ENCODE measurements around the gene RIN3. TPM values are rescaled to one million over a fixed set of nuclear protein-coding genes. Genes with fewer than 3 reads are reported as not detected.

RIN3 gene
- total RNA-seq, 1 experiment from 2014 or later = 4.8 TPM

- no peaks in the 10 kb centered on the region for H3K9me3 ChIP-seq (ENCODE audit: low read length)
- intact Hi-C loops (cut with micrococcal nuclease) = no loop called here
- TF ChIP-seq EZH2phosphoT487 (IDR thresholded peaks at IDR 0.05; ENCODE audit: borderline replicate concordance, low read length) (no peak), EZH2 (IDR thresholded peaks at IDR 0.05; ENCODE audit: low read length, unreplicated experiment) (no peak), CTCF (conservative IDR thresholded peaks at IDR 0.05; ENCODE audit: low read depth, low read length) (no peak; the same call in 1 of the 2 replicates)
- ChIA-PET POLR2A (ENCODE audit: unreplicated experiment) (no interaction called here), CTCF (interaction anchor here (0.6 kb wide), 1 partner anchor 25 kb away, joined by 3 read pairs; no protein-coding TSS in a partner anchor)
- BruUV-seq (replicated peaks) = no TSS peak
- H3K79me2 ChIP-seq (ENCODE audit: low read length) = no peaks in the 10 kb centered on the region
- H3K27me3 ChIP-seq (ENCODE audit: low read length) = no peaks in the 10 kb centered on the region
- DNase-seq (no peak), ATAC-seq (no peak)
- H3F3A ChIP-seq (ENCODE audit: low read length, unreplicated experiment) = no peaks in the 10 kb centered on the region
- no peaks in the 10 kb centered on the region for H3K9me2 ChIP-seq (replicated peaks; ENCODE audit: low read length)
- H3K4me1 ChIP-seq (ENCODE audit: insufficient read depth, low read length) = peaks cover 17% of the 10 kb centered on the region
- no peak overlapping the region for H3K9ac ChIP-seq (ENCODE audit: low read length)
- H2AFZ ChIP-seq (ENCODE audit: low read length) = no peak overlapping the region
- H4K20me1 ChIP-seq (ENCODE audit: low read length) = no peaks in the 10 kb centered on the region
- no peak overlapping the region for H3K4me2 ChIP-seq (ENCODE audit: low read length)
- no peak overlapping the region for H3K4me3 ChIP-seq (ENCODE audit: low read length)
- H3K36me3 ChIP-seq (ENCODE audit: low read depth, low read length) = no peaks in the 10 kb centered on the region
- H3K27ac ChIP-seq (ENCODE audit: low read length) = no peak overlapping the region
Observed at GRCh38 chr14:92596331-92596907, 82.8 kb downstream of the RIN3 start.

GRCh38 chr14:92597906-92598905 is 84.6 kb downstream of the RIN3 start:
- peaks cover 18% of the 10 kb centered on the region for H3K4me1 ChIP-seq (ENCODE audit: insufficient read depth, low read length)

More at GRCh38 chr14:92597906-92598905, 84.6 kb downstream of the RIN3 start:
- Histone ChIP-seq H3K9me2 (replicated peaks; ENCODE audit: low read length) (no peaks in the 10 kb centered on the region), H3K36me3 (ENCODE audit: low read depth, low read length) (no peaks in the 10 kb centered on the region), H3K9me3 (ENCODE audit: low read length) (no peaks in the 10 kb centered on the region), H3K79me2 (ENCODE audit: low read length) (no peaks in the 10 kb centered on the region), H4K20me1 (ENCODE audit: low read length) (no peaks in the 10 kb centered on the region), H2AFZ (ENCODE audit: low read length) (no peak overlapping the region), H3K4me2 (ENCODE audit: low read length) (no peak overlapping the region), H3F3A (ENCODE audit: low read length, unreplicated experiment) (no peaks in the 10 kb centered on the region), H3K4me3 (ENCODE audit: low read length) (no peak overlapping the region), H3K27ac (ENCODE audit: low read length) (no peak overlapping the region), H3K9ac (ENCODE audit: low read length) (no peak overlapping the region), H3K27me3 (ENCODE audit: low read length) (no peaks in the 10 kb centered on the region)
- ChIA-PET POLR2A (ENCODE audit: unreplicated experiment) (no interaction called here), CTCF (no interaction called here)
- no peak for TF ChIP-seq EZH2phosphoT487 (IDR thresholded peaks at IDR 0.05; ENCODE audit: borderline replicate concordance, low read length)
- TF ChIP-seq CTCF (conservative IDR thresholded peaks at IDR 0.05; ENCODE audit: low read depth, low read length) = no peak
- TF ChIP-seq EZH2 (IDR thresholded peaks at IDR 0.05; ENCODE audit: low read length, unreplicated experiment) = no peak
- intact Hi-C loops (cut with micrococcal nuclease) = no loop called here
- no TSS peak for BruUV-seq (replicated peaks)
- ATAC-seq (no peak), DNase-seq (no peak)

Measured in PC-3 (cell line).